ENCODE measurements around the gene B4GALNT4. TPM values are rescaled to one million over a fixed set of nuclear protein-coding genes. Genes with fewer than 3 reads are reported as not detected.
"Not testable (repeated sequence)": the region's sequence is repeated elsewhere in the genome, so short reads cannot be mapped to it uniquely, and the experiment has no call there.

Gene B4GALNT4
- total RNA-seq, result 22.9 TPM

- peak; percentile 67 for DNase-seq
Observed at GRCh38 chr11:369336-370018, at the start of gene B4GALNT4. B4GALNT4 (plus strand) TSS chr11:369499; CDS start chr11:369804, 305 bp downstream.

GRCh38 chr11:319888-320273 lies 49.4 kb upstream of the B4GALNT4 start:
- DNase-seq, result not testable (repeated sequence)

GRCh38 chr11:324156-324555 lies 45.1 kb upstream of the B4GALNT4 start:
- no peak for DNase-seq

- not testable (repeated sequence) for DNase-seq
Observed at GRCh38 chr11:324593-325517, 44.4 kb upstream of the B4GALNT4 start.

- DNase-seq, result no peak
Observed at GRCh38 chr11:325796-326591, 43.3 kb upstream of the B4GALNT4 start.

GRCh38 chr11:326592-326841 lies 42.8 kb upstream of the B4GALNT4 start:
- DNase-seq, result no peak

GRCh38 chr11:326842-327580 lies 42.3 kb upstream of the B4GALNT4 start:
- peak; percentile 70 for DNase-seq

- no peak for DNase-seq
Observed at GRCh38 chr11:327581-327923, 41.7 kb upstream of the B4GALNT4 start.

GRCh38 chr11:328012-328411 lies 41.3 kb upstream of the B4GALNT4 start:
- DNase-seq, result no peak

GRCh38 chr11:328516-329100 lies 40.7 kb upstream of the B4GALNT4 start:
- not testable (repeated sequence) for DNase-seq

- no peak for DNase-seq
Observed at GRCh38 chr11:329886-330253, 39.4 kb upstream of the B4GALNT4 start.

- DNase-seq, result no peak
Observed at GRCh38 chr11:330307-330693, 39.0 kb upstream of the B4GALNT4 start.

- DNase-seq, result no peak
Observed at GRCh38 chr11:330694-331357, 38.5 kb upstream of the B4GALNT4 start.

- no peak for DNase-seq
Observed at GRCh38 chr11:331358-332060, 37.8 kb upstream of the B4GALNT4 start.

GRCh38 chr11:332651-333480 lies 36.4 kb upstream of the B4GALNT4 start:
- no peak for DNase-seq

GRCh38 chr11:333616-334263 lies 35.6 kb upstream of the B4GALNT4 start:
- not testable (repeated sequence) for DNase-seq

GRCh38 chr11:334264-334994 lies 34.9 kb upstream of the B4GALNT4 start:
- peak; percentile 86 for DNase-seq
